GM21529 (cell line): ENCODE measurements around the gene MEGF11.

ENCODE experiments used
- ATAC-seq: cut with Tn5 transposase; IDR thresholded peaks from one replicate; pipeline ENCODE4 v1.9.1; 2021; ENCODE audit not compliant: unreplicated experiment

Gene MEGF11

DNA sequence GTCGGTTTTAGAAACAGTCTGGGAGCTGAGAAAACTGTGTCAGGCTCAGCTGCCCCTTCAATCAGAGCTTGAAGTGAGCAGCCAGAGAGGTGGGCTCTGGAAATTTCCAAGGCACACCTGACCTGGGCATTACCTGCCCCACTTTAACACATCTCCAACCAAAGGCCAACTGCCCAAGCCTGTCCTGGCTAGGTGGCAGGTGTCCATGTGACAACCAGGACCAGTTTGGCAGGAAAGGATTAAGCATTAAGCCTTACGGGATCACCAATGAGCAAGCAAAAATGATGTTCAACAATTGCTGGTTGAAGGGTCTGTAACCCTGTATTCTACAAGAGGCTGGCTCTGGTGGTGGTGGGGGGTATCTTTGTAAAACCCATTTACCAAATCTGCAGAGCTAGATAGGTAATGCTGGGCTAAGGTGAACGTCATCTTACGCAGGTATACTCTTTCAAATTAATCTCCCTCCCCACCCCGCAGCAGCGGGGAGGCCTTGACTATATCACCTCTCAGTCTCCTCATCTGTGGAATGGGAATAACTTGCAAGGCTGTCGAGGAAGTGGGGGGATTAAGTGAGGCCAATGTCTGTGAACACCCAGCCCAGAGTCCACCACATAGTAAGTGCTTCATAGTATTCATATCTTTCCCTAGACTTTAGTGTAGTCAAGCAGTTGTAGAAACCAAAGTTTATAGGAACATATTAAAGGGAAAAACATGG, 183.2 kb downstream of the MEGF11 start:
- ATAC-seq, result no peak

GRCh38 chr15:66069751-66070150, 183.8 kb downstream of the MEGF11 start:
- no peak for ATAC-seq

DNA sequence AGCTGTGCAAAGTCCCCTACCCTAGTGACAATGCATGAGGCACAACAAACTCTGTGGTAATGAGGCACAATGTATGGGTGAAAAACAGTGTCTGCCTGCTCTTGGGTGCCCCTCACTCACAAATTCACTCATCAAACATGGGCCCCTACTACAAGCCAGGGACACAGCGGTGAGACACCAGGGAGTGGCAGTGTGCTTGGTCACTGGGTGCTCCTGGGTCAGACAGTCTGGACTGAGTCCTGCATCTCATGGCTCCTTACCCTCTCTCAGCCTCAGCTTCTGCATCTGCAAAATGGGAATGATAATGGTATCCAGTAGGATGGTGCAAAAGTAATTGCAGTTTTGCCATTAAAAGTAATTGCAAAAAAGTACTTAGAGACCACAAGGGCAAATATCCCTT, 184.7 kb downstream of the MEGF11 start:
- ATAC-seq, result no peak

GRCh38 chr15:66067687-66068086, 185.9 kb downstream of the MEGF11 start:
- ATAC-seq, result no peak

- no peak for ATAC-seq
Observed at GRCh38 chr15:66066481-66066880, 187.1 kb downstream of the MEGF11 start.

- ATAC-seq, result no peak
Observed at GRCh38 chr15:66066005-66066404, 187.5 kb downstream of the MEGF11 start.

DNA sequence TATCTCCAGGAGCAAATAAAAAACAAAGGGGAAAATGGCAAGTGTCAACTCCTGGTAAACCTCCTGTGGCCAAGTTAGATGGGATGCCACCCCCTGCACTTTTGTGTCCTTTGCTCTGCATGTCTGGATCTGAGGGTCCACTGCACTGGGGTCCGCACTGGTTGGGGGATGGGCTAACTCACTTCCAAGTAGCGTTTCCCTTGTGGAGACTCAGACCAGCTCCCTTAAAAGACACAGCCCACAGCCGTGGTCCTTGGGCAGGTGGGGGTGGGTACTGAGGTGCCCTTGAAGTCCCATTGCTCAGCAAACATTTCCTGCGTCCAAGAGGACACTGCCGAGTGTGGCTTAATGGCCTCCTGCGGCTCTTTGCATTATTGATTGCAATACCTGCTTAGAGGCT, 188.2 kb downstream of the MEGF11 start:
- no peak for ATAC-seq

DNA sequence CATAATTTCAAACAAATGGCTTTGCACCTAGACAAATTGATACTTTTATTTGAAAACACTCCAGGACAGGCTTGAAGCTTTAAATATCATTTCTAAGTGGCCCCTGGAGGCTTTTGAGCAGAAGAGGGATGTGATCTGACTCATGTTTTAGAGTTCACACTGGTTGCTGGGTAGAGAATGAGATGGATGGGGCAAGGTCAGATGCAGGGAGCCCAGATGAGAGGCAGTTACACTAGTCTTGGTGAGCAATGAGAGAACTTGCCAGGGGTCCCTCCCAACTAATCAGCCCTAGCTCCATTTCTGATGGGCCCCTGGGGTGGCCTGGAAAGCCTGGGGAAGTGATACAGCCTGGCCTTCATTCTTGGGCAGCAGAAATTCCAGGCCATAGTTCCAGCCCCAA, 190.4 kb downstream of the MEGF11 start:
- no peak for ATAC-seq

- ATAC-seq, result no peak
Observed at GRCh38 chr15:66057089-66057488, 196.5 kb downstream of the MEGF11 start.

DNA sequence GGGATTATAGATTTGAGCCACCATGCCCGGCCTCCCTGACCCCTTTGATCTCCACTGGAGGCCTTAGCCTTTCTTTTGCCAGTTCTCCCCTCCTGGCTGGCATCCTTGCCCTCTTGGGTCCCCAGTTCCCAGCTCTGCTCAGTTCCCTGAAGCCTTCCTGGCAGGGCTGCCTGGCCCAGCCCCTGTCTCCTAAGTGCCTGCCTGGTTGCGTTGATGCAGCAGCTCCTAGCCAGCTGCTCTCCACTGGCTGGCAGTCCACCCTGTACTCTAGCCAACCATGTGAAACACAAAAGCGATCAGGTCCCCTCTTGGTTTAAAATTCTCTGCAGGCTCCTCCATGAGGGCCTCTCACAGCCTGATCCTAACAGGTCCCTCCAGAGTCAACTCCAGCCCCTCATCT, 199.6 kb downstream of the MEGF11 start:
- ATAC-seq, result no peak

GRCh38 chr15:66051833-66052232, 201.7 kb downstream of the MEGF11 start:
- ATAC-seq, result no peak

GRCh38 chr15:66050264-66050663, 203.3 kb downstream of the MEGF11 start:
- ATAC-seq, result no peak

- no peak for ATAC-seq
Observed at GRCh38 chr15:66049353-66049752, 204.2 kb downstream of the MEGF11 start.

GRCh38 chr15:66047321-66048024, 206.1 kb downstream of the MEGF11 start:
- ATAC-seq, result no peak

- no peak for ATAC-seq
Observed at GRCh38 chr15:66046751-66047150, 206.8 kb downstream of the MEGF11 start.

DNA sequence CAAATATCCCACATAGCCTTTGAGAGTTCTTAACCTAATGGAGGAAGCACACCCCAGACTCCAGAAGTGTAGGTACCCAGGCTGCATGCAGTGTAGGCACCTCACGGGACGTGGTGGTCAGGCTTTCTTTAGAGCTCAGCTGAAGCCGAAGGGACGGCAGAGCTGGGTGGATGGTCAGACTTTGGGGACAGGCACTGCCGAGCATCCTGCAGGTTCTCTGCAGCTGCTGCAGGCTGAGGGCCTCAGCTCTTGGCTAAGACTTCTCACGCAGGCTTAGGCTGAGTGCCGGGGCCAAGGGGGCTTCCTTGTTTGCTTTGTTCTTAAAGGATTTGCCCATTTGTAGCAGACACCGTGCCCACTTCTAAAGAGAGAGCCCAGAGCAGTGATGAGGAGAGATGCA, 207.2 kb downstream of the MEGF11 start:
- ATAC-seq, result no peak

DNA sequence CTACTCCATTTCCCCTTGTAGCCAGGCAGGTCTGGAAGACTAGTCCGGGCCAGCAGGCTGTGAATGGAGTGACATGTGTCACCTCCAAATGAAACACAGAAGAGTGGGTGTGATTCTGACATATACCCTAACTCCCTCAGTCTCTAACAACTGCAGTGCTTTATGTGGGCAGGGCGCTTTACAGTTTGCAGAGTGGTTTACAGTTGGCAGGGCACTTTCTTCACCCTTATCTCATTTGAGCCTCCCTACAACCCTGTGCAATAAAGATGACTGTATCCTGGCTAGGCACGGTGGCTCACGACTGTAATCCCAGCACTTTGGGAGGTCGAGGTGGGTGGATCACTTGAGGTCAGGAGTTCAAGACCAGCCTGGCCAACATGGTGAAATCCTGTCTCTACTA, 208.0 kb downstream of the MEGF11 start:
- no peak for ATAC-seq

DNA sequence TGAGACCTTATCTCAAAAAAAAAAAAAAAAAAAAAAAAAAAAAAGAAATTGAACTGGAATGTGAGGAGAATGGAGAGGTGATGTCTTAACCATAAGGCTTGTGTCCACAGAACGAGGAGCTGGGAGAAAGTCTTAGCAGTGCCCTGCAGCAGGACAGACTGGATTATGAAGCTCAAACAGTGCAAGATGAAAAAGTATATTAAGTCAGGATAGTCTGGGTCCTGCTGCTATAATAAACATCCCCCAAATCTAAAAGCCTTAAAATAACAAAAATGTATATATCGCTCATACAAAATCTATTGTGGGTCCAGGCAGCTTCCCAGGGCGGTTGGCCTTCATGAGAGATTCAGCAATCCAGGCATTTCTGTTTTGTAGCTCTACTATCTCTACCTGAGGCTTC, 208.7 kb downstream of the MEGF11 start:
- no peak for ATAC-seq

GRCh38 chr15:66043264-66043663, 210.3 kb downstream of the MEGF11 start:
- no peak for ATAC-seq

DNA sequence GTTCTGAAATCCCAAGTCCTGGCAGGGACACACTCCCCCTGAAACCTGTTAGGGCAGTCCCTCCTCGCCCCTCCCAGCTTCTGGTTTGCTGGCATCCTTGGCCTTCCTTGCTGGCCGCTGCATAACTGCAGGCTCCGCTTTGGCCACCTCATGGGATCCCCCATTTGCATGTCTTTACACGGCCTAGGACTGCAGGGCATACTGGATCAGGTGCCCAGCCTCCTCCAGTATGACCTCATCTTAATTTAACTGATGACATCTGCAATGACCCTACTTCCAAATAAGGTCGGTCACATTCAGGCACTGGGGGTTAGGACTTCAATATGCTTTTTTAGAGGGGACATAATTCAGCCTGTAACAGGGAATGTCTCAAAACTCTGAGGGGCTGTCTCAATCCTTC, 210.9 kb downstream of the MEGF11 start:
- ATAC-seq, result no peak

- no peak for ATAC-seq
Observed at GRCh38 chr15:66041276-66041675, 212.3 kb downstream of the MEGF11 start.

DNA sequence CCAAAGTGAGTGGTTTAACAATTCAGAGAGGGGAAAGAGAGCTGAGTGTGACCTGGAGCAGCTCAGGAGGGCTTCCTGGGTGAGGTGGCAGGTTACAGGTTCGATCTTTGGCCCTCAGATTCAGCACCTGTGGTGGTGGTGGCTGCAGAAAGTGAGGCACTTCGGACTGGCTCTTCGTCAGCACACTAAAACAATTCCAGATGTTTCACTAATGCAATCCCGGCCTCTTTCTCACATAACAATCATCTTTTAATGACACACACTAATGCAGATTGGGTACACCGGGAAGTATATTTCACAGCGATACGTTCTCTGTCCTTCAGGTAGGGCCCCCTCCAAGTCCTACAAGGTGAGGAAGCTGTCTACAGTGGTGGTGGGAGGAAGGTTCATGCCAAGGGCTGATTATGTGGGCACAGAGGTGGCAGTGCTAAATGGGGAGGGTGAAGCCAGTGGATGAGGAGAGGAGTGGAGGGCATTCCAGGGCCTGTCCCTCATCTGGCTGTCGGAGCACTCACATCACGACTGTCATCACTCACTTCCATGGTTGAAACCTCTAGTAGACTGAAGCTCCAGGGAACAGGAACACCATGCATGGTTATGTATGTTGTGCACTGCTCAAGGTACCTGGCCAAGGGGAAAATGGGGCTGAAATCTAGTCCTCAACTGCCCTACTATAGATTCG, 213.2 kb downstream of the MEGF11 start:
- ATAC-seq, result no peak
